OCI-LY7 (cell line): ENCODE data around the gene PTPRT. TPM values are rescaled to one million over a fixed set of nuclear protein-coding genes. Genes with fewer than 3 reads are reported as not detected.

ENCODE experiments used
- BruUV-seq: library from RNA; stranded (reverse); fragments of 400-500 nt; replicated peaks from 2 replicates; lab custom pipeline; 2021; lab: Mats Ljungman, UMichigan
- CTCF ChIA-PET: fragments of 300-600 bp; sonication (Branson Sonifier 250); formaldehyde crosslinking; loops from one replicate; lab custom pipeline; 2022; ENCODE audit warnings: antibody characterized with exemption; ENCODE audit not compliant: unreplicated experiment; lab: Charles Lee
- POLR2A ChIA-PET: fragments of 300-600 bp; sonication (Branson Sonifier 250); formaldehyde crosslinking; loops from one replicate; lab custom pipeline; 2022; ENCODE audit warnings: antibody characterized with exemption; lab: Charles Lee
- DNase-seq: peaks from one replicate; pipeline ENCODE4 v3.0.0-alpha.2; 2015; ENCODE audit warnings: low spot score
- H2AFZ ChIP-seq: fragments of 200-600 bp; sonication (generic), shearing (Covaris generic); 2 replicates; pipeline ENCODE4 v1.6.1; 2014; ENCODE audit warnings: mild to moderate bottlenecking, antibody characterized with exemption, low read length, moderate library complexity
- H3K27ac ChIP-seq: fragments of 200-600 bp; sonication (generic); 2 replicates; pipeline ENCODE4 v1.5.1; 2014; ENCODE audit warnings: mixed run types, low read depth, mild to moderate bottlenecking, moderate library complexity, low read length, inconsistent platforms; ENCODE audit not compliant: poor library complexity, severe bottlenecking
- H3K36me3 ChIP-seq: fragments of 200-600 bp; sonication (generic); 2 replicates; pipeline ENCODE4 v1.6.1; 2014; ENCODE audit warnings: mild to moderate bottlenecking, antibody characterized with exemption, low read length, moderate library complexity, mixed read lengths; ENCODE audit not compliant: insufficient read depth
- H3K4me1 ChIP-seq: fragments of 200-600 bp; sonication (generic); 2 replicates; pipeline ENCODE4 v1.5.1; 2014; ENCODE audit warnings: mild to moderate bottlenecking, low read length; ENCODE audit not compliant: insufficient read depth, poor library complexity, severe bottlenecking
- H3K4me2 ChIP-seq: fragments of 200-600 bp; sonication (generic); 2 replicates; pipeline ENCODE4 v1.6.1; 2014; ENCODE audit warnings: mild to moderate bottlenecking, low read length
- H3K4me3 ChIP-seq: fragments of 200-600 bp; sonication (generic); 2 replicates; pipeline ENCODE4 v1.5.1; 2014; ENCODE audit warnings: mild to moderate bottlenecking, low read depth, low read length; ENCODE audit not compliant: poor library complexity, severe bottlenecking
- H3K79me2 ChIP-seq: fragments of 200-600 bp; sonication (generic); 2 replicates; pipeline ENCODE4 v1.6.1; 2016; ENCODE audit warnings: low read depth, mild to moderate bottlenecking, low read length, moderate library complexity, mixed read lengths; ENCODE audit not compliant: insufficient read depth
- H3K9me2 ChIP-seq: fragments of 200-600 bp; sonication (generic); 2 replicates; pipeline ENCODE4 v1.6.1; 2016; ENCODE audit warnings: mild to moderate bottlenecking, low read length, mixed read lengths; ENCODE audit not compliant: insufficient read depth
- H3K9me3 ChIP-seq: fragments of 200-600 bp; sonication (generic); 2 replicates; pipeline ENCODE4 v1.6.1; 2014; ENCODE audit warnings: mild to moderate bottlenecking, mixed run types, low read length, mixed read lengths
- H4K20me1 ChIP-seq: fragments of 200-600 bp; sonication (generic); 2 replicates; pipeline ENCODE4 v1.6.1; 2014; ENCODE audit warnings: mild to moderate bottlenecking, antibody characterized with exemption, low read length, moderate library complexity, mixed read lengths; ENCODE audit not compliant: insufficient read depth
- CTCF ChIP-seq: fragments of 200-600 bp; sonication (generic); conservative IDR thresholded peaks from 2 replicates; pipeline ENCODE4 v1.5.1; 2014; ENCODE audit warnings: mild to moderate bottlenecking, antibody characterized with exemption, low read length, moderate library complexity, mixed read lengths
- EZH2phosphoT487 ChIP-seq: fragments of 200-600 bp; sonication (generic); IDR thresholded peaks from 2 replicates; pipeline ENCODE4 v1.6.1; 2018; ENCODE audit warnings: low read depth, borderline replicate concordance, mild to moderate bottlenecking, mixed run types, antibody characterized with exemption, low read length, moderate library complexity, mixed read lengths
- intact Hi-C: fragments of 100-400 bp; cut with micrococcal nuclease; formaldehyde crosslinking; loops from one replicate; pipeline ENCODE4 v1.10.0; 2022; ENCODE audit not compliant: unreplicated experiment
- total RNA-seq, 2 experiments: library from RNA; depleted of rRNA in 1 of 2; stranded (reverse); fragments of >200 nt in 1 of 2; shearing (Covaris generic) in 1 of 2; gene quantifications; 2 replicates each; pipeline ENCODE4 v1.2.3, GENCODE V29; 2014 to 2022

The PTPRT gene
- total RNA-seq, 2 experiments from 2014 or later, result not detected

GRCh38 chr20:42587427-42587826, 602.3 kb downstream of the PTPRT start:
- Histone ChIP-seq H3K27ac (no peak overlapping the region), H3K36me3 (no peaks in the 10 kb centered on the region), H4K20me1 (no peaks in the 10 kb centered on the region), H3K4me1 (no peaks in the 10 kb centered on the region), H3K4me2 (no peak overlapping the region), H3K4me3 (no peak overlapping the region), H3K9me3 (no peaks in the 10 kb centered on the region), H2AFZ (no peak overlapping the region), H3K9me2 (no peaks in the 10 kb centered on the region), H3K79me2 (no peaks in the 10 kb centered on the region)
- POLR2A ChIA-PET, result no interaction called here
- TF ChIP-seq EZH2phosphoT487 (no peak), CTCF (no peak)
- DNase-seq, result no peak
- CTCF ChIA-PET, result no interaction called here
- no TSS peak for BruUV-seq
- intact Hi-C loops, result no loop called here

- intact Hi-C loops, result no loop called here
- TF ChIP-seq CTCF, result no peak
- TF ChIP-seq EZH2phosphoT487, result no peak
- no peaks in the 10 kb centered on the region for H3K9me3 ChIP-seq
- no peak overlapping the region for H3K4me2 ChIP-seq
- no peak overlapping the region for H3K4me3 ChIP-seq
- ChIA-PET POLR2A (no interaction called here), CTCF (no interaction called here)
- H3K4me1 ChIP-seq, result no peaks in the 10 kb centered on the region
- no peak overlapping the region for H2AFZ ChIP-seq
- no peaks in the 10 kb centered on the region for H4K20me1 ChIP-seq
- H3K36me3 ChIP-seq, result no peaks in the 10 kb centered on the region
- no peak for DNase-seq
- H3K79me2 ChIP-seq, result no peaks in the 10 kb centered on the region
- no TSS peak for BruUV-seq
- no peak overlapping the region for H3K27ac ChIP-seq
- H3K9me2 ChIP-seq, result no peaks in the 10 kb centered on the region
Observed at GRCh38 chr20:42581311-42581710, 608.4 kb downstream of the PTPRT start.

GRCh38 chr20:42576167-42576566, 613.5 kb downstream of the PTPRT start:
- no peak overlapping the region for H3K4me3 ChIP-seq
- H3K4me1 ChIP-seq, result no peaks in the 10 kb centered on the region
- ChIA-PET CTCF (no interaction called here), POLR2A (no interaction called here)
- no peak overlapping the region for H2AFZ ChIP-seq
- no peaks in the 10 kb centered on the region for H4K20me1 ChIP-seq
- H3K36me3 ChIP-seq, result no peaks in the 10 kb centered on the region
- H3K9me2 ChIP-seq, result no peaks in the 10 kb centered on the region
- TF ChIP-seq EZH2phosphoT487 (no peak), CTCF (no peak)
- no peaks in the 10 kb centered on the region for H3K9me3 ChIP-seq
- no peak for DNase-seq
- no TSS peak for BruUV-seq
- intact Hi-C loops, result no loop called here
- H3K4me2 ChIP-seq, result no peak overlapping the region
- no peak overlapping the region for H3K27ac ChIP-seq
- no peaks in the 10 kb centered on the region for H3K79me2 ChIP-seq
